HG03521 (cell line): ENCODE results near the gene ACACB.

Experiments used
- ATAC-seq: cut with Tn5 transposase; IDR thresholded peaks from one replicate; pipeline ENCODE4 v1.9.1; 2021; ENCODE audit warnings: mild to moderate bottlenecking, moderate library complexity; ENCODE audit not compliant: unreplicated experiment

The ACACB gene

DNA sequence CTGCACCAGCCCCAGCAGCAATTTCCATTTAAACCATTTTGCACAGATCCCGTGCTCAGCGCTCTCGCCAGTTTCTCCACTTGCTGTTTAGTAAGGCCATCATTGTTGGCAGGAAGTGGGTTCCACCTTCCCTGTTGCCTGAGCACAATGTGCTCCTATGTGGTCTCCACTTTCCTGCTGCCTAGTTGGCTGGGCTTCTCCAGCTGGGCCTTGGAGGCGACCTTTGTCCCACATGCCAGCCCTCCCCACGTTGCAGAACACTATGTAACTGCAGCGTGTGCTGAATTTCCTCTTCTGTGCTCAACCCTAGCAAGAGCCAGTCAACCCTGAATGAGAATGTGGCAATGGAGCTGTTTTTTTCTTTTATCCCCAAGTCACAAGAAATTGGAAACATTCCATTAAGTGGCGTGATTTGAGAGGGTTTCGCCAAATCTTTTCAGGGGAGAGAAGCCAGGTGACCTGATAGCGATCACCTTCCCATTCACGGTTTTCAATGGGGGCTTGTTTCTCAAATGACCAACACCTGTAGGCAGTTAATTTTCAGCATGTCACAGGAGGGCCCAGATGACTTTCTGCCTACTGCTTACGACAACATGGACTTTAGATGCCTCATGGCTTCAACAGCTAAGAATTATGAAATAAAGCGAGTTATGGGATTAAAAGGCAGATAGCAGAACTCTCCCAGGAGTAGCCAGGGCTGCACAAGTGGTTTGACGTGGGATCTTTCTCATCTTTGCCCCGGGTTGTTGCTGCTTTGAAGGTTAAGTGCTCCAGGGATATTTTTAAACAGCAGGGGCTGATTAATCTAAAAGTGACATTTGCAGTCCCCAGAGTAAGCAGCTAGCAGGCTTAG, at the start of gene ACACB:
TSS of gene ACACB (plus strand) at position 830 of the 853 bp plus-strand sequence. CDS start 22,819 bp downstream, outside the sequence.
- ATAC-seq = no peak

- no peak for ATAC-seq
Observed at GRCh38 chr12:109069307-109070271, 46.8 kb upstream of the ACACB start.

GRCh38 chr12:109074866-109075265, 41.5 kb upstream of the ACACB start:
- no peak for ATAC-seq

DNA sequence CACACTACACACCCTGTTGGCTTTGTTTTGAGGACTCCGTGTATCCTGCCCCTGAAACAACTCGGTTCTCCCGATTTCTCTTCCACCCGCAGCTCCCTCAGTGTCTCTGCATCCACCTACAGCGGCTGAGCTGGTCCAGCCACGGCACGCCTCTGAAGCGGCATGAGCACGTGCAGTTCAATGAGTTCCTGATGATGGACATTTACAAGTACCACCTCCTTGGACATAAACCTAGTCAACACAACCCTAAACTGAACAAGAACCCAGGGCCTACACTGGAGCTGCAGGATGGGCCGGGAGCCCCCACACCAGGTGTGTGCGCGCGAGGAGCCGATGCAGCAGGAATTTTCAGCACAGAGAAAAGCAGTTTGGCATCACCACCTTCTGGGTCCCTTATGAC, 33.6 kb upstream of the ACACB start:
- no peak for ATAC-seq

GRCh38 chr12:109084425-109084824, 32.0 kb upstream of the ACACB start:
- no peak for ATAC-seq

- ATAC-seq = no peak
Observed at GRCh38 chr12:109085590-109085989, 30.8 kb upstream of the ACACB start.

- no peak for ATAC-seq
Observed at GRCh38 chr12:109087250-109087649, 29.1 kb upstream of the ACACB start.

- ATAC-seq = no peak
Observed at GRCh38 chr12:109088818-109089217, 27.6 kb upstream of the ACACB start.

DNA sequence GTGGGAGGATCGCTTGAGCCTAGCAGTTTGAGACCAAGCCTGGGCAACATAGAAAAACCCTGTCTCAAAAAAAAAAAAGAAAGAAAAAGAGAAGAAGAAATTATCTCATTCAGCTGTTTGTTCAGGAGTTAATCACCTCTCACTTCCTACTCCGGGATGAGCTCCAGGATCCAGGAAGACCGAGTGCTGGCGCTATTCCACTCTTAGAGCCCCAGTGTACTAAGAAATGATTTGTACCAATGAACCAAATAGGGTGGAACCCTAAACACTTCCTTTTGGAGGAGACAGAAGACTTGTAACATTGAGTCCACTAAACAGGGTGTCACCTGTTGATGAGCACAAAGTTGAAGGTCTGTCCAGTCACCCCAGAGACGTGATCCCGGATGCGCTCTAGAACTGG, 26.7 kb upstream of the ACACB start:
- ATAC-seq = no peak

DNA sequence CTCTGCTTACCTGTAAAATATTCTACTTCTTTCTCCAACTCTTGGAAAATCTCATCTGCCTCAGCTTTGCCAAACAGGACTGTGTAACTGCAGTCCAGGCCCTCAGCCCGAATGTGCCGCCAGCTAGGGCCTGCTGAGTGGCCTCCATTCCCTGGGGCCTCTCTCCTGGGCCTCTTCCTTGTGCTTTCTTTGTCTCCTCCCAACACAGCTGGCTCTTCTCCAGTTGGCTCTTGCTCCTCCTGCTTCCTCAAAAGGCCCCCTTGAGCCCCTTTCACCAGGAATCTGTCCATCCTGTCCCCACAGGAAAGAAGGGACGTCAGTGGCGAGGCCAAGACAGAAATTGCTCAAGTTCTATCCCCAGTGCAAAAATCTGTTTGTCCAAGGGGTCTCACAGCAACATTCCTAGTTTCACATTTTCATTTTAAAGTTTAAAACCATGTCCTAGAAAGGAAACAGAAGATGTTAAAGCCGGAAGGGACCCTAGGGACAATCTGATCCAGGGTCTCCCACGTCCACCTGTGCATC, 23.8 kb upstream of the ACACB start:
- no peak for ATAC-seq

GRCh38 chr12:109093022-109093918, 23.1 kb upstream of the ACACB start, which contains the start of gene ALKBH2:
Gene ALKBH2 (minus strand): TSS chr12:109093472. CDS start chr12:109092786, 686 bp downstream.
- ATAC-seq = peak; percentile 46

DNA sequence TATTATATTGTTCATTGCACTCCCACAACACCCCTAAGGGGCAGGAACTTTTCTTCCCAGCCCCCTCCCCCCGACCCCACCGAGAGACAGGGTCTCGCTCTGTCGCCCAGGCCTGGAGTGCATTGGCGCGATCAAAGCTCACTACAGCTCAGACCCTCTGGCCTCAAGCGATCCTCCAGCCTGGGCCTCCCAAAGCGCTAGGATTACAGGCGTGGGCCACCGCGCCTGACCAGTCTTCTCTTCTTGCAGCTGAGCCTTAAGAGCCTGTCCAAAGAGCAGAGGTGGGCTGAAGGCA, 19.3 kb upstream of the ACACB start:
- no peak for ATAC-seq

- ATAC-seq = peak; percentile 94
Observed at GRCh38 chr12:109097435-109098182, 18.8 kb upstream of the ACACB start, which contains the start of gene UNG. Gene UNG (plus strand): TSS chr12:109097597. CDS start chr12:109097680, 83 bp downstream.

GRCh38 chr12:109098183-109098604, 18.2 kb upstream of the ACACB start:
- peak; percentile 18 for ATAC-seq

DNA sequence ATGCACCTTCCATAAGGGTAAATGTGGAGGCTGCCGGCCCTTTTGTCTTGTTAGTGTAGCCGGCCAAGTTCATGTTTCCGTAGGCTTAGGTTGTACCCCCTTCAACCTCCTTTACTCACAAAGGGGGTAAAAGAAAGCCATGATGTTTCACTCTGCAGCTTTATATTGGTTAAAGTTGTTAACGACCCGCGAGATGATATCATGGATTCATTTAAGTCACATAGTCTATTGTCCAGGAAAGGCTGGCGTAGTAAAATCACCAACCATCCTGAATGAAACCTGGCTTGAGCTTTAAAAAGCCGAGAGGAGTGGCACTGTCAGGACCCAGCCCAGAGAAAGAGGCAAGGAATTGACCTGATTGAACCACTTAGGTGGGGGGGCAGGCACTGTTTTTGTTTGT, 17.7 kb upstream of the ACACB start:
- no peak for ATAC-seq

GRCh38 chr12:109099431-109100020, 16.9 kb upstream of the ACACB start:
- no peak for ATAC-seq

DNA sequence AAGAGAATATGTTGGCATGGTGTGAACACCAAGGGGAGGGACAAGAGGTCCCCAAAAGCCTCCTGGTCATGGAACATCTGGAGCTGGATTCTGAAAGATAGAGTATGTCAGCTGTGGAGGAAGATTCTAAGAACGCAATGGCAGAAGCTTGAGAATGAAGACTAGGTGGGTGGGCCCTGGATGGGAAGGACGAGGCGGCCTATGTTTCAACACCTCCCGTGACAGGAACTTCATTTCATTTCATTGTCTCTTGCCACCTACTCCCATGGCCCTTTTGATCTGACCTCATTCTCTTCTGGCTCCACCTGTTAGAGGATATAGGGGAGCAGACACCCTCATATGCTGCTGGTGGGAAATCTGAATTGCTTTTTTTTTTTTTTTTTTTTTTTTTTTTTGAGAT, 15.6 kb upstream of the ACACB start:
- ATAC-seq = no peak

DNA sequence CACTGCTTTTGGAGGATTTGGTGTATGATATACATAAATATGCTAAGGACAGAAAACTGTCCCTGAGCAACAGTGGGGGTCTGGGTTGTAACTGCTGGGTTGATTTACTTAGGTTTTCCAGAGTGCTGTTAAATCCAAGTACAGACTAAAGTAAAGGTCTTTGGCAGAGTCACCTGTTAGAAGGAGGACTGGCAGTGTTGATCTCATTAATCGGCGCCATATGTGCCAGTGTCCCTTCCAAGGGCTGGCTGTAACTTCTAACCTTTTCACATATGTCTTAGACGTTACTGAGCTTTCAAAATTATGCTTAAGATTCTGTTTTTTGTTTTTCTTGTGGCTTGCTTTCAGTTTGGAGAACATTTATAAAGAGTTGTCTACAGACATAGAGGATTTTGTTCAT, 13.9 kb upstream of the ACACB start:
- no peak for ATAC-seq

GRCh38 chr12:109105176-109105575, 11.2 kb upstream of the ACACB start:
- ATAC-seq = no peak
